ENCODE results near the gene B3GALT6.

DNA sequence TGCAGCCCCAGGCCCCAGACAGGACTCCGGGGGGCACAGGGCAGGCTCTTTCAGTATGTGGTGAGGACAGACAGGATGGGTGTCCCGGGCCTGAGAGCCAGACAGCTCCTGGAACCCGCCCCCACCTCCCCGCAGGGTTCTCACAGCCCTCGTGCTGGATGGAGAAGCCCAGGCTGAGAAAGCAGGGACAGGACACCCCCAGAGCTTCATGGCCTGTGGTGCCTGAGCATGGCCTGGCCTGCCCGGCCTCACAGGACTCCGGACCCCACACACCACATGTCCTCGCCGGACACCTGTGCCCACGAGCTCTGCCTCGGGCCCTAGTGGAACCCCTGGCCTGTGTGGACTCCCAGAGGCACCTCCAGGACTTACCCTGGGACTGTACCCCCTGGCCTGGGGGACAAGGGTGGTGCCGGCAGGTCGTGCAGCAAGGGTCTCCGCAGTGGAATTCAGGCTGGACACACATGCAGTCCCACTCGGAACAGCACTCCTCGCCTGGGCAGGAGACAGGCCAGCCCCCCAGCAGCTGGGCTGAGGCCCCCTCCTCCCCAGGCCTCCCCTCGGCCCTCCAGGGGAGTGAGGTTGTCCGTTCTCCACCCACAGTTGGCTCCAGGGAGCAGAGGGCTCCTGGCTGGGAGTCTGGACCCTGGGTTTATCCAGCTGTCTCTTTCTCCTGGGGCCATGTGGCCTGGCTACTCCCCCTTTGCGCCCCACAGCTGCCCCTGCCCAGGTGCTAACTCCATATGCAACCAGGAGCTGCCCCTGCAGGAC, 26.9 kb upstream of the B3GALT6 start:
- no peak for TF ChIP-seq POLR2A (IDR thresholded peaks at IDR 0.05)
- TF ChIP-seq, protein P1, sequence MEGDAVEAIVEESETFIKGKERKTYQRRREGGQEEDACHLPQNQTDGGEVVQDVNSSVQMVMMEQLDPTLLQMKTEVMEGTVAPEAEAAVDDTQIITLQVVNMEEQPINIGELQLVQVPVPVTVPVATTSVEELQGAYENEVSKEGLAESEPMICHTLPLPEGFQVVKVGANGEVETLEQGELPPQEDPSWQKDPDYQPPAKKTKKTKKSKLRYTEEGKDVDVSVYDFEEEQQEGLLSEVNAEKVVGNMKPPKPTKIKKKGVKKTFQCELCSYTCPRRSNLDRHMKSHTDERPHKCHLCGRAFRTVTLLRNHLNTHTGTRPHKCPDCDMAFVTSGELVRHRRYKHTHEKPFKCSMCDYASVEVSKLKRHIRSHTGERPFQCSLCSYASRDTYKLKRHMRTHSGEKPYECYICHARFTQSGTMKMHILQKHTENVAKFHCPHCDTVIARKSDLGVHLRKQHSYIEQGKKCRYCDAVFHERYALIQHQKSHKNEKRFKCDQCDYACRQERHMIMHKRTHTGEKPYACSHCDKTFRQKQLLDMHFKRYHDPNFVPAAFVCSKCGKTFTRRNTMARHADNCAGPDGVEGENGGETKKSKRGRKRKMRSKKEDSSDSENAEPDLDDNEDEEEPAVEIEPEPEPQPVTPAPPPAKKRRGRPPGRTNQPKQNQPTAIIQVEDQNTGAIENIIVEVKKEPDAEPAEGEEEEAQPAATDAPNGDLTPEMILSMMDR (IDR thresholded peaks at IDR 0.05): no peak

Data from uterus (tissue), 2 donors.